LNCAP (cell line): Measurements from ENCODE around the gene RAB34.

Source experiments
- TF ChIP-seq, protein P1 (sequence below): fragments of 450-650 bp; IDR thresholded peaks from 2 replicates; pipeline ENCODE4 v1.5.1; 2017; ENCODE audit warnings: mild to moderate bottlenecking

Gene RAB34

GRCh38 chr17:28737770-28738679 lies 20.4 kb upstream of the RAB34 start:
- TF ChIP-seq, protein P1, sequence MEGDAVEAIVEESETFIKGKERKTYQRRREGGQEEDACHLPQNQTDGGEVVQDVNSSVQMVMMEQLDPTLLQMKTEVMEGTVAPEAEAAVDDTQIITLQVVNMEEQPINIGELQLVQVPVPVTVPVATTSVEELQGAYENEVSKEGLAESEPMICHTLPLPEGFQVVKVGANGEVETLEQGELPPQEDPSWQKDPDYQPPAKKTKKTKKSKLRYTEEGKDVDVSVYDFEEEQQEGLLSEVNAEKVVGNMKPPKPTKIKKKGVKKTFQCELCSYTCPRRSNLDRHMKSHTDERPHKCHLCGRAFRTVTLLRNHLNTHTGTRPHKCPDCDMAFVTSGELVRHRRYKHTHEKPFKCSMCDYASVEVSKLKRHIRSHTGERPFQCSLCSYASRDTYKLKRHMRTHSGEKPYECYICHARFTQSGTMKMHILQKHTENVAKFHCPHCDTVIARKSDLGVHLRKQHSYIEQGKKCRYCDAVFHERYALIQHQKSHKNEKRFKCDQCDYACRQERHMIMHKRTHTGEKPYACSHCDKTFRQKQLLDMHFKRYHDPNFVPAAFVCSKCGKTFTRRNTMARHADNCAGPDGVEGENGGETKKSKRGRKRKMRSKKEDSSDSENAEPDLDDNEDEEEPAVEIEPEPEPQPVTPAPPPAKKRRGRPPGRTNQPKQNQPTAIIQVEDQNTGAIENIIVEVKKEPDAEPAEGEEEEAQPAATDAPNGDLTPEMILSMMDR: no peak

- TF ChIP-seq, protein P1: no peak
These were observed 19.6 kb upstream of the RAB34 start for GRCh38 chr17:28737316-28737715.

GRCh38 chr17:28735242-28735722 lies 17.6 kb upstream of the RAB34 start:
- TF ChIP-seq, protein P1: no peak

DNA sequence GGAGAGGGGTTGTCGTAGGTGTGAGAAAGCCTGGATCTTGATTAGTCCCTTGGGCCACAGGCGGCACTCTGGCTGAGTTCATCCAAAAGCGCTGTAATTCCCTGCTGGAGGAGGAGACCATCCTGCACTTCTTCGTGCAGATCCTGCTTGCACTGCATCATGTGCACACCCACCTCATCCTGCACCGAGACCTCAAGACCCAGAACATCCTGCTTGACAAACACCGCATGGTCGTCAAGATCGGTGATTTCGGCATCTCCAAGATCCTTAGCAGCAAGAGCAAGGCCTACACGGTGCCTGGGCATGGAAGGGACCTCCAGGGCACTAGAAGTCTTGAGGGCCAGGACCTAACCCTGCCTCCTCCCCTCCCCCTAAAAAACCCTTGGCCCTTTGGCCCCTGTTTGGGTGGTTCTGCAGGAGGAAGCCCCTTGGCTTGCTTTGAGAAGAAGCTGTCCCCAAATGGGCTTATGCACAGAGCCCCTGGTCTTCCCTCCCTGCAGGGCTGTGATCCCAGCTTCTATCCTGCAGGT lies 17.1 kb upstream of the RAB34 start:
- TF ChIP-seq, protein P1: no peak

- TF ChIP-seq, protein P1: no peak
These were observed 15.7 kb upstream of the RAB34 start for GRCh38 chr17:28733346-28733745.

- TF ChIP-seq, protein P1: no peak
These were observed 12.3 kb upstream of the RAB34 start for GRCh38 chr17:28729950-28730330.

GRCh38 chr17:28728364-28729200 lies 10.9 kb upstream of the RAB34 start, which contains the start of gene NEK8:
TSS of gene NEK8 (plus strand) at chr17:28728788. CDS start at chr17:28728814, 26 bp downstream.
- TF ChIP-seq, protein P1: no peak
